Hepatocyte (in vitro differentiated cells): Measurements from ENCODE around the gene TMEM169.

Experiments
- EZH2phosphoT487 ChIP-seq: fragments of 200-600 bp; sonication (generic); IDR thresholded peaks from one replicate; pipeline ENCODE4 v1.6.1; 2018; ENCODE audit warnings: antibody characterized with exemption, mild to moderate bottlenecking, low read depth, moderate library complexity; ENCODE audit not compliant: unreplicated experiment, severe bottlenecking
- TF ChIP-seq, protein P1 (sequence below): fragments of 200-600 bp; sonication (generic); IDR thresholded peaks from 2 replicates; pipeline ENCODE4 v1.5.1; 2016; ENCODE audit warnings: antibody characterized with exemption, mild to moderate bottlenecking; ENCODE audit not compliant: poor library complexity

DNA sequence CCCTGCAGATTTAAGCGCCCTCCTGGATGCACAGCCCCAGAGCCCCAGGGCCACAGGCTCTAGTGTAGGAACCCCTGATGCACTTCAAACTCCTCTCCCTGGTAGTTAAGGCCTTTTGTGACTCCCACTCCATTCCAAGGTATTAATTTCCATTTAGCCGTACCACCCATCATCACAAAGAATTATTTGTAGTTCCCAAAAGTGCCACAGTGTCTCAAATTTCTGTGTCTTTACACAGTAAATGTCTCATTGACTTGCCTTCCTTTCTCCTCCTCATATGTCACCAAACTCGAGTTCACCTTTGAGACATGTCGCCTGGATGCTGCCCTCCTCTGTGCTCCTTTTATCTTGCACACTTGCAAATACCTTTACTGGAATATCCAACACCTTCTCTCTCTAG, 26.0 kb upstream of the TMEM169 start:
- TF ChIP-seq, protein P1, sequence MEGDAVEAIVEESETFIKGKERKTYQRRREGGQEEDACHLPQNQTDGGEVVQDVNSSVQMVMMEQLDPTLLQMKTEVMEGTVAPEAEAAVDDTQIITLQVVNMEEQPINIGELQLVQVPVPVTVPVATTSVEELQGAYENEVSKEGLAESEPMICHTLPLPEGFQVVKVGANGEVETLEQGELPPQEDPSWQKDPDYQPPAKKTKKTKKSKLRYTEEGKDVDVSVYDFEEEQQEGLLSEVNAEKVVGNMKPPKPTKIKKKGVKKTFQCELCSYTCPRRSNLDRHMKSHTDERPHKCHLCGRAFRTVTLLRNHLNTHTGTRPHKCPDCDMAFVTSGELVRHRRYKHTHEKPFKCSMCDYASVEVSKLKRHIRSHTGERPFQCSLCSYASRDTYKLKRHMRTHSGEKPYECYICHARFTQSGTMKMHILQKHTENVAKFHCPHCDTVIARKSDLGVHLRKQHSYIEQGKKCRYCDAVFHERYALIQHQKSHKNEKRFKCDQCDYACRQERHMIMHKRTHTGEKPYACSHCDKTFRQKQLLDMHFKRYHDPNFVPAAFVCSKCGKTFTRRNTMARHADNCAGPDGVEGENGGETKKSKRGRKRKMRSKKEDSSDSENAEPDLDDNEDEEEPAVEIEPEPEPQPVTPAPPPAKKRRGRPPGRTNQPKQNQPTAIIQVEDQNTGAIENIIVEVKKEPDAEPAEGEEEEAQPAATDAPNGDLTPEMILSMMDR, result no peak
- no peak for TF ChIP-seq EZH2phosphoT487
